B cell (primary cell): ENCODE measurements around the gene ARPC5L.

ENCODE experiments used
- CTCF ChIP-seq: fragments of 200-600 bp; IDR thresholded peaks from one replicate; pipeline ENCODE4 v1.8.0; 2022; ENCODE audit warnings: antibody characterized with exemption, mild to moderate bottlenecking
- EZH2 ChIP-seq: IDR thresholded peaks from 2 replicates; pipeline ENCODE4 v1.6.1; 2012; ENCODE audit warnings: borderline replicate concordance, low read depth, mild to moderate bottlenecking, moderate library complexity, low read length; ENCODE audit not compliant: insufficient read depth, poor library complexity, severe bottlenecking

DNA sequence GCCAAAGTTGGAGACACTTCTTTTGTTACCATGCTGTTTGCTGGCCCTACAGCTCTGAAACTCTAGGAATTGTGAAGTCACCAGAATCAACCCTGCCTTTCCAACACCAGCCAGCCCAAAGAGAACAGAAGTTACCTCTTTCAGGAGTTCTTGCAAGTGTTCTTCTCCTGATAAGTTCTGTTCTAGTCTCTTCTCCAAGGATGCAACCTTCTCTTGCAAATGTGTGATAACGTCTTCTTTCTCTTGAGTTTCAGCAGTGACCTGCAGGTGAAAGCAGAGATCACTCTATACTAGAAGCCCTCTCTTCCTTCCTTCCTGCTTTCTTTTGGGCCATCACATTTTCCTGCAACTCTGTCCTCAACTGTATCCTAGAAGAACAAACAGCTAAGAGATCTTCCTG is 49.8 kb downstream of the ARPC5L start:
- TF ChIP-seq CTCF (no peak), EZH2 (no peak)
